CD14-positive monocyte (primary cell): ENCODE data around the gene PSMD5. TPM values are rescaled to one million over a fixed set of nuclear protein-coding genes. Genes with fewer than 3 reads are reported as not detected.

Experiments
- DNase-seq, 3 donors: peaks; one replicate each; pipeline ENCODE4 v3.0.0-alpha.2; 2011 to 2022
- H2AFZ ChIP-seq: 2 replicates; pipeline ENCODE4 v1.6.0; 2012; ENCODE audit warnings: mild to moderate bottlenecking, low read depth, low read length, inconsistent platforms; ENCODE audit not compliant: insufficient read depth, poor library complexity, severe bottlenecking
- H3K27ac ChIP-seq, 2 donors: 1 replicate in 1 of 2; 2 replicates in 1 of 2; pipeline ENCODE4 v1.5.1; 2012 to 2013; ENCODE audit warnings: low read length in 2 of 2, control low read depth in 1 of 2, inconsistent platforms in 1 of 2, low read depth in 1 of 2, mild to moderate bottlenecking in 1 of 2
- H3K27me3 ChIP-seq, 2 donors: one replicate each; pipeline versions ENCODE4 v1.6.0 to v1.6.1; 2011 to 2013; ENCODE audit warnings: low read length in 2 of 2; ENCODE audit not compliant: control insufficient read depth in 2 of 2, insufficient read depth in 2 of 2
- H3K36me3 ChIP-seq, 2 donors: replicated peaks in 1 of 2; 1 replicate in 1 of 2; 2 replicates in 1 of 2; pipeline versions ENCODE4 v1.5.1 to v1.6.1; 2012 to 2013; ENCODE audit warnings: low read length in 2 of 2, control low read depth in 1 of 2, inconsistent platforms in 1 of 2, mild to moderate bottlenecking in 1 of 2; ENCODE audit not compliant: insufficient read depth in 2 of 2, control insufficient read depth in 1 of 2
- H3K4me1 ChIP-seq, 2 donors: 1 replicate in 1 of 2; 2 replicates in 1 of 2; pipeline versions ENCODE4 v1.5.1 to v1.6.1; 2012 to 2013; ENCODE audit warnings: low read length in 2 of 2, control low read depth in 1 of 2, inconsistent platforms in 1 of 2, mild to moderate bottlenecking in 1 of 2, moderate library complexity in 1 of 2; ENCODE audit not compliant: insufficient read depth in 2 of 2, control insufficient read depth in 1 of 2
- H3K4me2 ChIP-seq: replicated peaks from 2 replicates; pipeline ENCODE3; 2012; ENCODE audit warnings: low read length, moderate library complexity, mild to moderate bottlenecking; ENCODE audit not compliant: poor library complexity, severe bottlenecking; ENCODE audit errors: extremely low read depth
- H3K4me3 ChIP-seq, 3 experiments: fragments of 200-600 bp in 1 of 3; sonication (generic) in 1 of 3; replicated peaks in 1 of 3; 1 replicate in 2 of 3; 2 replicates in 1 of 3; pipeline ENCODE4 v1.5.1; 2011 to 2013; ENCODE audit warnings: low read length in 3 of 3, mild to moderate bottlenecking in 3 of 3, control low read depth in 2 of 3, low read depth in 2 of 3, inconsistent platforms in 1 of 3, moderate library complexity in 1 of 3
- H3K79me2 ChIP-seq: 2 replicates; pipeline ENCODE4 v1.6.0; 2012; ENCODE audit warnings: mild to moderate bottlenecking, control low read depth, inconsistent platforms, low read length, moderate library complexity; ENCODE audit not compliant: insufficient read depth
- H3K9ac ChIP-seq: 2 replicates; pipeline ENCODE4 v1.6.0; 2017; ENCODE audit warnings: low read length, mild to moderate bottlenecking; ENCODE audit not compliant: insufficient read depth, poor library complexity, severe bottlenecking
- H3K9me3 ChIP-seq, 2 donors: replicated peaks in 1 of 2; 1 replicate in 1 of 2; 2 replicates in 1 of 2; pipeline versions ENCODE4 v1.5.1 to v1.6.1; 2012 to 2013; ENCODE audit warnings: low read length in 2 of 2, control low read depth in 1 of 2; ENCODE audit not compliant: control insufficient read depth in 1 of 2, insufficient read depth in 1 of 2
- H4K20me1 ChIP-seq: 2 replicates; pipeline ENCODE4 v1.6.0; 2012; ENCODE audit warnings: mild to moderate bottlenecking, low read length, control low read depth, moderate library complexity; ENCODE audit not compliant: insufficient read depth
- H3K27ac Mint-ChIP-seq, 7 donors: one replicate each; pipeline ENCODE4 v1.8.0; 2020; ENCODE audit warnings: mild to moderate bottlenecking in 7 of 7, mixed read lengths in 7 of 7, moderate library complexity in 6 of 7, inconsistent platforms in 2 of 7
- H3K27me3 Mint-ChIP-seq, 3 donors: one replicate each; pipeline ENCODE4 v1.8.0; 2021 to 2022; ENCODE audit warnings: low read depth in 3 of 3, mild to moderate bottlenecking in 3 of 3, mixed read lengths in 3 of 3, moderate library complexity in 3 of 3, inconsistent platforms in 1 of 3
- H3K36me3 Mint-ChIP-seq, 2 donors: one replicate each; pipeline ENCODE4 v1.8.0; 2020; ENCODE audit warnings: mixed read lengths in 2 of 2, inconsistent platforms in 1 of 2, mild to moderate bottlenecking in 1 of 2
- H3K4me1 Mint-ChIP-seq: one replicate; pipeline ENCODE4 v1.8.0; 2020; ENCODE audit warnings: mild to moderate bottlenecking, mixed read lengths
- H3K4me3 Mint-ChIP-seq, 2 donors: one replicate each; pipeline ENCODE4 v1.8.0; 2020; ENCODE audit warnings: mild to moderate bottlenecking in 2 of 2, mixed read lengths in 2 of 2, moderate library complexity in 1 of 2
- H3K9me3 Mint-ChIP-seq, 7 donors: one replicate each; pipeline ENCODE4 v1.8.0; 2020 to 2022; ENCODE audit warnings: mixed read lengths in 7 of 7, mild to moderate bottlenecking in 6 of 7, moderate library complexity in 6 of 7, inconsistent platforms in 2 of 7
- WGBS: methylation state at CpG from one replicate; pipeline ENCODE4 v1.1.5; 2013; ENCODE audit warnings: missing lambda C conversion rate; ENCODE audit not compliant: insufficient coverage; 5-methylcytosine and 5-hydroxymethylcytosine counted together
- intact Hi-C, 2 donors: fragments of 100-400 bp; cut with micrococcal nuclease; formaldehyde crosslinking; loops; one replicate each; pipeline versions ENCODE4 v1.15.0 to v1.15.1; 2023
- polyA plus RNA-seq, 3 donors: library from polyadenylated mRNA; depleted of rRNA in 1 of 3; unstranded in 2 of 3; stranded (reverse) in 1 of 3; fragments of 300-500 nt in 2 of 3; fragments of >200 nt in 1 of 3; fragmentation: Illumina TruSeq in 2 of 3; gene quantifications; 1 replicate in 2 of 3; 2 replicates in 1 of 3; pipeline ENCODE4 v1.2.3, GENCODE V29; 2012 to 2021
- TF ChIP-seq, protein P1 (sequence below): fragments of 200-600 bp; IDR thresholded peaks from one replicate; pipeline ENCODE4 v1.8.0; 2022; ENCODE audit warnings: antibody characterized with exemption, mild to moderate bottlenecking

PSMD5 gene
- polyA plus RNA-seq, 3 donors = 10.0 to 20.9 (median 10.7) TPM

DNA sequence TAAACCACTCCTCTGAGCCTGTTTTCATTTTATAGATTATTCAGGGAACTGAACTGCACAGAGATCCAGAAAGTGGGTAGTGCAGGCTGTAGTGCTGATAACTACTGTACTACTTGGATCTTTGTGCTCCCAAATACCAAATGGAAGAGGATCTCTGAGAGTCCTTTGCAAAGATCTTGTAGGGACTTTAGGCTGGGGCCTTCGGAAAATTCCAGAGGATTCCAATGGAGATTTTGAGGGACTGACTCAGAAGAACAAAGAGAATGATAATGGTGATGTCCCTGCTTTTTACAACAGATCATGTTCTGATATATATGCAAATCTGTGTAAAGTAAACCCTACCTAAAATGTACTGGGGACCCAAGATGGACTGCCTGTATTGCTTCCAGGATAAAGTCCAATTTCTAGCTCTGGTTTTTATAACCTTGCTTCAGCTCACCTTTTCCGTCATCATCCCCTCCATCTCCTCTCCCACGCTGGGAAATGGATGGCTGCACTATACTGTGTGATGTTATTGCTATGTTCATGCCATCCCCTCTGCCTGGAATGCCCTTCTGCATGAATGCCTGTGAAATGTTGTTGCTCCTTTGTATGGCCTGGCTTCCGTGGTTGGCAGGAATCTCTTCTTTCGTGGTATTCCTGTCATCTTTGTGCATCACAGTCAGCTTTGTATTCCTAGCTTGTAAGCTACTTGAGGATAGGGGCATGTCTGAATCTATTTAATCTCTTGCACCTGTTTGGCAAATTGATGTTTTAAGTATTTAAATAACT, 9.7 kb upstream of the PSMD5 start:
- H3K9ac ChIP-seq = no peak overlapping the region
- DNase-seq = no peak
- no peak overlapping the region for H3K4me3 ChIP-seq
- Mint-ChIP-seq H3K27me3 (no peaks in the 10 kb centered on the region), H3K36me3 (peaks cover 54 to 57% of the 10 kb centered on the region in 2 donors), H3K4me1 (peaks cover 1% of the 10 kb centered on the region), H3K27ac (no peak overlapping the region), H3K9me3 (no peaks in the 10 kb centered on the region), H3K4me3 (no peak overlapping the region)
- H3K27me3 ChIP-seq = no peaks in the 10 kb centered on the region
- no CpG with 5 or more reads among the region's 5 CpGs for WGBS
- H2AFZ ChIP-seq = no peak overlapping the region
- intact Hi-C loops = no loop called here
- H4K20me1 ChIP-seq = no peaks in the 10 kb centered on the region
- no peak overlapping the region for H3K27ac ChIP-seq
- H3K4me2 ChIP-seq = no peak overlapping the region
- no peaks in the 10 kb centered on the region for H3K79me2 ChIP-seq
- H3K9me3 ChIP-seq = no peaks in the 10 kb centered on the region
- H3K4me1 ChIP-seq = no peaks in the 10 kb centered on the region
- TF ChIP-seq, protein P1, sequence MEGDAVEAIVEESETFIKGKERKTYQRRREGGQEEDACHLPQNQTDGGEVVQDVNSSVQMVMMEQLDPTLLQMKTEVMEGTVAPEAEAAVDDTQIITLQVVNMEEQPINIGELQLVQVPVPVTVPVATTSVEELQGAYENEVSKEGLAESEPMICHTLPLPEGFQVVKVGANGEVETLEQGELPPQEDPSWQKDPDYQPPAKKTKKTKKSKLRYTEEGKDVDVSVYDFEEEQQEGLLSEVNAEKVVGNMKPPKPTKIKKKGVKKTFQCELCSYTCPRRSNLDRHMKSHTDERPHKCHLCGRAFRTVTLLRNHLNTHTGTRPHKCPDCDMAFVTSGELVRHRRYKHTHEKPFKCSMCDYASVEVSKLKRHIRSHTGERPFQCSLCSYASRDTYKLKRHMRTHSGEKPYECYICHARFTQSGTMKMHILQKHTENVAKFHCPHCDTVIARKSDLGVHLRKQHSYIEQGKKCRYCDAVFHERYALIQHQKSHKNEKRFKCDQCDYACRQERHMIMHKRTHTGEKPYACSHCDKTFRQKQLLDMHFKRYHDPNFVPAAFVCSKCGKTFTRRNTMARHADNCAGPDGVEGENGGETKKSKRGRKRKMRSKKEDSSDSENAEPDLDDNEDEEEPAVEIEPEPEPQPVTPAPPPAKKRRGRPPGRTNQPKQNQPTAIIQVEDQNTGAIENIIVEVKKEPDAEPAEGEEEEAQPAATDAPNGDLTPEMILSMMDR = no peak
- H3K36me3 ChIP-seq = peaks cover 30 to 65% of the 10 kb centered on the region in 2 donors

GRCh38 chr9:120851449-120851848, 8.7 kb upstream of the PSMD5 start:
- Mint-ChIP-seq H3K4me1 (peaks cover 1% of the 10 kb centered on the region), H3K27ac (peak overlapping the region in 1 of 7 donors; percentile 44), H3K36me3 (peaks cover 46 to 52% of the 10 kb centered on the region in 2 donors), H3K27me3 (no peaks in the 10 kb centered on the region), H3K9me3 (no peaks in the 10 kb centered on the region), H3K4me3 (no peak overlapping the region)
- no peaks in the 10 kb centered on the region for H3K27me3 ChIP-seq
- H3K4me2 ChIP-seq = no peak overlapping the region
- peaks cover 21 to 55% of the 10 kb centered on the region in 2 donors for H3K36me3 ChIP-seq
- intact Hi-C loops = no loop called here
- H2AFZ ChIP-seq = no peak overlapping the region
- no peaks in the 10 kb centered on the region for H3K4me1 ChIP-seq
- H3K79me2 ChIP-seq = no peaks in the 10 kb centered on the region
- H3K27ac ChIP-seq = no peak overlapping the region
- H3K9ac ChIP-seq = no peak overlapping the region
- no peaks in the 10 kb centered on the region for H3K9me3 ChIP-seq
- 100% methylated on average over 1 of the region's 1 CpG for WGBS
- TF ChIP-seq, protein P1 = no peak
- H4K20me1 ChIP-seq = no peaks in the 10 kb centered on the region
- DNase-seq = no peak
- no peak overlapping the region for H3K4me3 ChIP-seq
